ENCODE results near the gene PACSIN3. TPM values are rescaled to one million over a fixed set of nuclear protein-coding genes. Genes with fewer than 3 reads are reported as not detected.
A peak's percentile ranks its signal among the peaks of the same experiment; 100 is the strongest.

Gene PACSIN3
- total and polyA plus RNA-seq, 2 of the 13 experiments (the other 11 are each of a cell fraction or from before 2014, with no cell fraction given) = 47.9 to 93.3 TPM

GRCh38 chr11:47215366-47215910, 29.2 kb upstream of the PACSIN3 start:
- FAIRE-seq (peak; percentile 36), DNase-seq (ENCODE audit: low spot score) (peak; percentile 48), ATAC-seq (peak; percentile 52)
- in situ Hi-C loops (cut with HindIII; ENCODE audit: extremely low pct_ligation_motif_present, low pct_unique_long_range_greater_than_20kb) (no loop called here), intact Hi-C loops (cut with micrococcal nuclease; ENCODE audit: unreplicated experiment) (loop anchor here (2.0 kb wide), 1 partner anchor 27 kb away; no protein-coding TSS in a partner anchor)
- Histone ChIP-seq H3K36me3 (replicated peaks in 1 of 2; ENCODE audit: control insufficient read depth in 1 of 2, insufficient read depth in 2 of 2, low read length in 2 of 2) (peaks cover 3 to 12% of the 10 kb centered on the region in 2 experiments; a peak in 2 of 5 replicates), H3K4me1 (ENCODE audit: insufficient read depth, low read length) (peaks cover 62% of the 10 kb centered on the region), H4K20me1 (ENCODE audit: insufficient read depth, low read length) (peaks cover 22% of the 10 kb centered on the region), H3K4me3 (replicated peaks in 1 of 3; ENCODE audit: insufficient read depth in 1 of 3, low read depth in 2 of 3, low read length in 3 of 3) (peak overlapping the region; percentile 70 to 86 (median 79)), H3K27ac (ENCODE audit: extremely low read length, insufficient read depth, low read length) (peak overlapping the region; percentile 86), H2AFZ (ENCODE audit: low read length) (no peak overlapping the region), H3K79me2 (ENCODE audit: insufficient read depth, low read length) (peaks cover 42% of the 10 kb centered on the region), H3K27me3 (ENCODE audit: control insufficient read depth in 1 of 2, insufficient read depth in 2 of 2, low read length in 2 of 2) (no peaks in the 10 kb centered on the region; a peak in 1 of 5 replicates), H3K9me3 (ENCODE audit: low read length) (0 out of 2 replicates have a peak, but pooled peaks cover under 1% of the 10 kb centered on the region), H3K4me2 (ENCODE audit: low read depth, low read length) (peak overlapping the region; percentile 91), H3K9ac (ENCODE audit: insufficient read depth, low read depth, low read length) (peak overlapping the region; percentile 88)
- POLR2A ChIA-PET = interaction anchor here (0.7 to 4.6 kb wide), 19 partner anchors 10 to 211 kb away, joined by 3 to 247 read pairs (median 8); partner anchors contain the start of genes ACP2, NR1H3 and PACSIN3
- TSS peak; percentile 76 for BruUV-seq (replicated peaks)
- CTCF ChIA-PET (ENCODE audit: low intra/inter-chr PET ratio, low total read pairs) = no interaction called here
- 3% methylated on average over 15 of the region's 15 CpGs for WGBS (ENCODE audit: low lambda C conversion rate)
- no peak for TF ChIP-seq XRCC5 (optimal IDR thresholded peaks at IDR 0.05; ENCODE audit: low read length)
- no peak for TF ChIP-seq ZNF296 (CRISPR knock-in tag; conservative IDR thresholded peaks at IDR 0.05)
- TF ChIP-seq MAZ (IDR thresholded peaks at IDR 0.05; ENCODE audit: borderline replicate concordance, low read depth, low read length) = no peak
- no peak for TF ChIP-seq MAZ (CRISPR knock-in tag; IDR thresholded peaks at IDR 0.05; ENCODE audit: low read depth)
- TF ChIP-seq AKAP8 (CRISPR knock-in tag; IDR thresholded peaks at IDR 0.05) = no peak
- TF ChIP-seq ZNF816 (CRISPR knock-in tag; IDR thresholded peaks at IDR 0.05; ENCODE audit: borderline replicate concordance) = no peak
- no peak for TF ChIP-seq ATF3 (CRISPR knock-in tag; IDR thresholded peaks at IDR 0.05)
- no peak for TF ChIP-seq KDM1A (CRISPR knock-in tag; IDR thresholded peaks at IDR 0.05)
- TF ChIP-seq ZNF746 (CRISPR knock-in tag; IDR thresholded peaks at IDR 0.05) = peak; percentile 52; the same call in 1 of the 2 replicates
- TF ChIP-seq CEBPG (CRISPR knock-in tag; IDR thresholded peaks at IDR 0.05) = no peak
- TF ChIP-seq SMAD9 (CRISPR knock-in tag; IDR thresholded peaks at IDR 0.05) = no peak
- no peak; the same call in 1 of the 2 replicates for TF ChIP-seq MAX (IDR thresholded peaks at IDR 0.05)
- TF ChIP-seq ZBTB33 (CRISPR knock-in tag; IDR thresholded peaks at IDR 0.05) = no peak
- TF ChIP-seq GLI4 (CRISPR knock-in tag; IDR thresholded peaks at IDR 0.05; ENCODE audit: borderline replicate concordance) = no peak
- TF ChIP-seq MTF1 (CRISPR knock-in tag; IDR thresholded peaks at IDR 0.05) = no peak
- TF ChIP-seq ZBTB3 (CRISPR knock-in tag; IDR thresholded peaks at IDR 0.05; ENCODE audit: borderline replicate concordance, low read depth) = peak; percentile 63; the same call in 1 of the 2 replicates
- TF ChIP-seq EP300 (IDR thresholded peaks at IDR 0.05; ENCODE audit: low read depth in 2 of 2, low read length in 2 of 2) = no peak
- no peak for TF ChIP-seq EP300 (CRISPR knock-in tag; IDR thresholded peaks at IDR 0.05; ENCODE audit: borderline replicate concordance)
- TF ChIP-seq UBTF (CRISPR knock-in tag; IDR thresholded peaks at IDR 0.05) = peak; percentile 41; the same call in 1 of the 2 replicates
